OCI-LY1 (cell line): ENCODE results near the gene MAGI2.

Experiments
- H2AFZ ChIP-seq: fragments of 200-600 bp; sonication (generic), shearing (Covaris generic); 2 replicates; pipeline ENCODE4 v1.6.0; 2014; ENCODE audit warnings: antibody characterized with exemption, mild to moderate bottlenecking, low read length
- H3F3A ChIP-seq: fragments of 200-600 bp; sonication (generic), shearing (Covaris generic); 2 replicates; pipeline ENCODE4 v1.6.0; 2014; ENCODE audit warnings: mild to moderate bottlenecking, antibody characterized with exemption, low read length, moderate library complexity; ENCODE audit not compliant: insufficient read depth
- H3K27ac ChIP-seq: fragments of 200-600 bp; sonication (generic); 2 replicates; pipeline ENCODE4 v1.5.1; 2014; ENCODE audit warnings: low read length, mixed run types, mild to moderate bottlenecking, low read depth; ENCODE audit not compliant: poor library complexity, severe bottlenecking
- H3K27me3 ChIP-seq: fragments of 200-600 bp; sonication (generic); 2 replicates; pipeline ENCODE4 v1.6.0; 2014; ENCODE audit warnings: antibody characterized with exemption, mild to moderate bottlenecking, low read length, moderate library complexity; ENCODE audit not compliant: insufficient read depth
- H3K36me3 ChIP-seq: fragments of 200-600 bp; sonication (generic); 2 replicates; pipeline ENCODE4 v1.6.1; 2014; ENCODE audit warnings: mild to moderate bottlenecking, antibody characterized with exemption, low read length, moderate library complexity, mixed read lengths; ENCODE audit not compliant: insufficient read depth
- H3K4me1 ChIP-seq: fragments of 200-600 bp; sonication (generic); 2 replicates; pipeline ENCODE4 v1.5.1; 2014; ENCODE audit warnings: mild to moderate bottlenecking, low read length, moderate library complexity; ENCODE audit not compliant: insufficient read depth, severe bottlenecking
- H3K4me2 ChIP-seq: fragments of 200-600 bp; sonication (generic), shearing (Covaris generic); 2 replicates; pipeline ENCODE4 v1.6.1; 2014; ENCODE audit warnings: low read length
- H3K4me3 ChIP-seq: fragments of 200-600 bp; sonication (generic); 2 replicates; pipeline ENCODE4 v1.5.1; 2014; ENCODE audit warnings: low read length, low read depth, mild to moderate bottlenecking, mixed read lengths; ENCODE audit not compliant: poor library complexity, severe bottlenecking
- H3K79me2 ChIP-seq: fragments of 200-600 bp; shearing (Covaris generic); 2 replicates; pipeline ENCODE4 v1.6.1; 2016; ENCODE audit warnings: mixed run types, low read length, mixed read lengths; ENCODE audit not compliant: insufficient read depth
- H3K9ac ChIP-seq: fragments of 200-600 bp; sonication (generic), shearing (Covaris generic); 2 replicates; pipeline ENCODE4 v1.6.1; 2014; ENCODE audit warnings: mild to moderate bottlenecking, low read length, mixed read lengths
- H3K9me2 ChIP-seq: fragments of 200-600 bp; sonication (generic), shearing (Covaris generic); 2 replicates; pipeline ENCODE4 v1.6.1; 2014; ENCODE audit warnings: low read depth, mild to moderate bottlenecking, low read length, mixed read lengths
- H3K9me3 ChIP-seq: fragments of 200-600 bp; shearing (Covaris generic); 2 replicates; pipeline ENCODE4 v1.6.1; 2014; ENCODE audit warnings: low read length, mixed read lengths
- H4K20me1 ChIP-seq: fragments of 200-600 bp; sonication (generic), shearing (Covaris generic); 2 replicates; pipeline ENCODE4 v1.6.0; 2016; ENCODE audit warnings: mild to moderate bottlenecking, low read length; ENCODE audit not compliant: insufficient read depth
- EZH2 ChIP-seq: fragments of 200-600 bp; sonication (generic), shearing (Covaris generic); IDR thresholded peaks from 2 replicates; pipeline ENCODE4 v1.8.0; 2017; ENCODE audit warnings: borderline replicate concordance, mixed run types, mild to moderate bottlenecking, antibody characterized with exemption, low read length, moderate library complexity, mixed read lengths
- TF ChIP-seq, protein P1 (sequence below): fragments of 200-600 bp; sonication (generic), shearing (Covaris generic); IDR thresholded peaks from 2 replicates; pipeline ENCODE4 v1.5.1; 2017; ENCODE audit warnings: mild to moderate bottlenecking, antibody characterized with exemption, low read length, moderate library complexity, mixed read lengths

Gene MAGI2

DNA sequence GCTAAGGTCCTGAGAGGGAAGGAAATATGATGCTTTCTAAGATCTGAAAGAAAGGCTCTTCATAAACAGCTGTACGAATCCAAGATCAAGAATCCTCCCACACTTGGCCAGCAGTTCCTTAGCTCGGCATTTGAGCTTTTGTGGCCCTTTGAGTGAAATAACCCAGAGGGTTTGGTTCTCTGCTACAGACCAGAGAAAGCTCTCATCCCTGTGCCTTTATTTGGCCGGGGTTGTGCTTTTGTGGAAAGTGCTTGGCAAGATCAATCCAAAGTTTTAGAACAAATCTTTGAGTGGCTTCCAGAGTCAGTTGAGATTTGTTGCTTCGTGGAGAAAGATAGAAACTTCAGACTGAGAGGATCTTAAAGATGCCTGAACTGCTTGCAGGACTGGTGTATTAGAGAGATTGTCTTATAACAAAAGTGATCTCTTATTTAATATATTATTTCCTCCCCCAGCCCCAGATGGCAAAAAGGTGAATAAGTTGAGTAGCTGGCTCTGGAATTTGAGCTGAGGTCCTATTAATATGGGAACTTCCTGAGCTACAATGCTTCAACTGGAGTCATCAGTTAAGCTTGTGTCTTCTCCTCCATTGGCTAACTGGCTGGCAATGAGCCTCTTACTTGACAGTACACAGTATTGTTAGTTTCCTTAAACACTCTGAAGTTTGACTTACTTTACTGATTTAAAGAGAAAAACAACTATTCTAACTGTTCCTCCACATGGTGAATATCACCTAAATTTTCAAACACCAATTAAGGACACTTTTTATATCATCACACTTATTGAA, 687.3 kb downstream of the MAGI2 start:
- Histone ChIP-seq H3K4me3 (no peak overlapping the region), H3K4me2 (no peak overlapping the region), H3K27me3 (no peaks in the 10 kb centered on the region), H3K9ac (no peak overlapping the region), H3K9me3 (no peaks in the 10 kb centered on the region), H4K20me1 (no peaks in the 10 kb centered on the region), H3K79me2 (no peaks in the 10 kb centered on the region), H2AFZ (no peak overlapping the region), H3F3A (no peaks in the 10 kb centered on the region), H3K36me3 (no peaks in the 10 kb centered on the region), H3K27ac (no peak overlapping the region), H3K9me2 (no peaks in the 10 kb centered on the region), H3K4me1 (no peaks in the 10 kb centered on the region)
- no peak for TF ChIP-seq EZH2
- TF ChIP-seq, protein P1, sequence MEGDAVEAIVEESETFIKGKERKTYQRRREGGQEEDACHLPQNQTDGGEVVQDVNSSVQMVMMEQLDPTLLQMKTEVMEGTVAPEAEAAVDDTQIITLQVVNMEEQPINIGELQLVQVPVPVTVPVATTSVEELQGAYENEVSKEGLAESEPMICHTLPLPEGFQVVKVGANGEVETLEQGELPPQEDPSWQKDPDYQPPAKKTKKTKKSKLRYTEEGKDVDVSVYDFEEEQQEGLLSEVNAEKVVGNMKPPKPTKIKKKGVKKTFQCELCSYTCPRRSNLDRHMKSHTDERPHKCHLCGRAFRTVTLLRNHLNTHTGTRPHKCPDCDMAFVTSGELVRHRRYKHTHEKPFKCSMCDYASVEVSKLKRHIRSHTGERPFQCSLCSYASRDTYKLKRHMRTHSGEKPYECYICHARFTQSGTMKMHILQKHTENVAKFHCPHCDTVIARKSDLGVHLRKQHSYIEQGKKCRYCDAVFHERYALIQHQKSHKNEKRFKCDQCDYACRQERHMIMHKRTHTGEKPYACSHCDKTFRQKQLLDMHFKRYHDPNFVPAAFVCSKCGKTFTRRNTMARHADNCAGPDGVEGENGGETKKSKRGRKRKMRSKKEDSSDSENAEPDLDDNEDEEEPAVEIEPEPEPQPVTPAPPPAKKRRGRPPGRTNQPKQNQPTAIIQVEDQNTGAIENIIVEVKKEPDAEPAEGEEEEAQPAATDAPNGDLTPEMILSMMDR: no peak

DNA sequence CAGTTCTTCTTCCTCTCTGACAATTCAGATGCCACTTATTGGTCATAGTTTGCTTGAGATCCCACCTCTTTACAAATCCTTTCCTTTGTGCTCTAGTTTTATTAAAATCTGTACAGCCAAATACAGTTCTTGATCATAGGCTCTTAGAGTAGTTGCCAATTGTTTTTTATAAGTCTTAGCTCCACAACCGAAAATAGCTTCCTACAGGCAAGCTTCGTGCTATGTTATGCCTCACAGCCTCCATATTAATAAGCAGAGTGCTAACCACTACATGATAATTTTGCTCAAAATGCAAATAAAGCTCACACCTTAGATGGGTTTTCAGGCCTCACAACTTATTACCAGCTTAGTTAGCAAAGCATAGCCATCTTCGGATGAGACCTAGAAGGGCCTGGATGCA, 688.9 kb downstream of the MAGI2 start:
- H3K9ac ChIP-seq: no peak overlapping the region
- H3K27ac ChIP-seq: no peak overlapping the region
- no peaks in the 10 kb centered on the region for H3K27me3 ChIP-seq
- H3F3A ChIP-seq: no peaks in the 10 kb centered on the region
- H3K4me2 ChIP-seq: no peak overlapping the region
- H2AFZ ChIP-seq: no peak overlapping the region
- no peaks in the 10 kb centered on the region for H3K79me2 ChIP-seq
- H3K36me3 ChIP-seq: no peaks in the 10 kb centered on the region
- H3K9me2 ChIP-seq: no peaks in the 10 kb centered on the region
- H3K4me3 ChIP-seq: no peak overlapping the region
- no peaks in the 10 kb centered on the region for H3K9me3 ChIP-seq
- H4K20me1 ChIP-seq: no peaks in the 10 kb centered on the region
- TF ChIP-seq EZH2: no peak
- TF ChIP-seq, protein P1: no peak
- H3K4me1 ChIP-seq: no peaks in the 10 kb centered on the region

DNA sequence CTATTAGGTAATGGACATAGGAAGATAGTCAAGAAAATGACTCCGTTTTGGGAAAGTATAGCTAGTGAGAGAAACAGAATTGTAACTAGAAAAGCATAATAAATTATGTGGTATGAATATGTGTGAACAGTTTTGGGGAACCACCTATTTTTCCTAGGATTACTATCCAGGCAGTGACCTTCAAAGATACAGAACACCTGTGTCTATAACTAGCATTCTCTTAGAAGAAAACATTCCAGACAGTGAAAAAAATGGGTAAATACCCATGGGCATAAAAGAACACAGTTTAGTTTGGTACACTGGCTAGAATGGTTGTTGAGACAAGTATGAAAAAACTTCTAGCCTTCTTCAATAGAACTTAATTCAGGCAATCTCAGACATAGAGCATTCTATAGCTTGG, 690.8 kb downstream of the MAGI2 start:
- Histone ChIP-seq H3F3A (no peaks in the 10 kb centered on the region), H3K4me1 (no peaks in the 10 kb centered on the region), H3K27me3 (no peaks in the 10 kb centered on the region), H3K36me3 (no peaks in the 10 kb centered on the region), H2AFZ (no peak overlapping the region), H3K27ac (no peak overlapping the region), H3K9me2 (no peaks in the 10 kb centered on the region), H3K79me2 (no peaks in the 10 kb centered on the region), H3K9ac (no peak overlapping the region), H3K4me3 (no peak overlapping the region), H3K4me2 (no peak overlapping the region), H3K9me3 (no peaks in the 10 kb centered on the region), H4K20me1 (no peaks in the 10 kb centered on the region)
- no peak for TF ChIP-seq EZH2
